ENCODE data around the gene CTXN3. TPM values are rescaled to one million over a fixed set of nuclear protein-coding genes. Genes with fewer than 3 reads are reported as not detected.

Gene CTXN3
- total RNA-seq, 1 donor from 2014 or later = not detected

DNA sequence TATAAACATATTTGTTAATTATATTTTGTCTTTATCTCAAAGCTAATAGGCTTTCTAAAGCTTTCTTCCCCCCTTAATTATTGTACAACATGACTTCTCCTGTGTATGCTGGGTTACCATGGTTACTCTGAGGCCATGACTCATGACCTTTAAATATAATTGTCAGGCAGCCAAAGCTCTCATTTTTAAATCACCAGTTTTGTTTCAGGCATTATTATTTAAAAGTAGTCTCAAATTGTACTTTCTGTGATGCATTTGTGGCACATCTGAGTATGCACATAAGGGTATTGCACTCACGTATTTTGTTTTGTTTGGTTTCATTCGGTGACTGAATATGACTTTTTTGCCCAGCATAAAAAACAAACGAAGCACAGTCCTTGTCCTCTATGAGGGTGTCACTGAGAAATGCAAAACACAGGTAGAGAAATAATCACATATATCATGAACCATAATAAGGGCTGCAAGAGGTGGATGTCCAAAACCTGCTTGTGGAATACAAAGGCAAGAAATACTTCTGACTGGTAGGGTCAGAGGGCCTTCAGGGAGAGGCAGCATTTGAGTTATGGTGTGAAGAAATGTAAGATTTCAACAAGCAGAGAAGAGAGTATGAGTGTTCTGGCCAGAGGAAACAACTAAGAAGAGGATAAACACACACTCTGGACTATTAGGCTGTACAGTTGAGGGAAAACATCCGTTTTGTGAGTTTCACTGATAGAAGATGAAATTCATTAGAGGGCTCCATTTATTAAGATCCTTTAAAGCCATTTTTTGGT, 56.4 kb downstream of the CTXN3 start:
- no peak for DNase-seq (ENCODE audit: low spot score, unreplicated experiment)
- Mint-ChIP-seq H3K4me3 (ENCODE audit: low read depth) (no peak overlapping the region), H3K27ac (no peak overlapping the region), H3K27me3 (peaks cover 2% of the 10 kb centered on the region), H3K4me1 (ENCODE audit: low read depth) (peaks cover 20% of the 10 kb centered on the region), H3K9me3 (ENCODE audit: low read depth) (peaks cover 3% of the 10 kb centered on the region), H3K36me3 (ENCODE audit: insufficient read depth) (no peaks in the 10 kb centered on the region)
- TF ChIP-seq, protein P1, sequence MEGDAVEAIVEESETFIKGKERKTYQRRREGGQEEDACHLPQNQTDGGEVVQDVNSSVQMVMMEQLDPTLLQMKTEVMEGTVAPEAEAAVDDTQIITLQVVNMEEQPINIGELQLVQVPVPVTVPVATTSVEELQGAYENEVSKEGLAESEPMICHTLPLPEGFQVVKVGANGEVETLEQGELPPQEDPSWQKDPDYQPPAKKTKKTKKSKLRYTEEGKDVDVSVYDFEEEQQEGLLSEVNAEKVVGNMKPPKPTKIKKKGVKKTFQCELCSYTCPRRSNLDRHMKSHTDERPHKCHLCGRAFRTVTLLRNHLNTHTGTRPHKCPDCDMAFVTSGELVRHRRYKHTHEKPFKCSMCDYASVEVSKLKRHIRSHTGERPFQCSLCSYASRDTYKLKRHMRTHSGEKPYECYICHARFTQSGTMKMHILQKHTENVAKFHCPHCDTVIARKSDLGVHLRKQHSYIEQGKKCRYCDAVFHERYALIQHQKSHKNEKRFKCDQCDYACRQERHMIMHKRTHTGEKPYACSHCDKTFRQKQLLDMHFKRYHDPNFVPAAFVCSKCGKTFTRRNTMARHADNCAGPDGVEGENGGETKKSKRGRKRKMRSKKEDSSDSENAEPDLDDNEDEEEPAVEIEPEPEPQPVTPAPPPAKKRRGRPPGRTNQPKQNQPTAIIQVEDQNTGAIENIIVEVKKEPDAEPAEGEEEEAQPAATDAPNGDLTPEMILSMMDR (IDR thresholded peaks at IDR 0.05; ENCODE audit: unreplicated experiment) = no peak

GRCh38 chr5:127706691-127707090, 57.8 kb downstream of the CTXN3 start:
- Mint-ChIP-seq H3K27ac (no peak overlapping the region), H3K4me3 (ENCODE audit: low read depth) (no peak overlapping the region), H3K36me3 (ENCODE audit: insufficient read depth) (no peaks in the 10 kb centered on the region), H3K27me3 (peaks cover 2% of the 10 kb centered on the region), H3K9me3 (ENCODE audit: low read depth) (no peaks in the 10 kb centered on the region), H3K4me1 (ENCODE audit: low read depth) (peaks cover 14% of the 10 kb centered on the region)
- no peak for DNase-seq (ENCODE audit: low spot score, unreplicated experiment)
- TF ChIP-seq, protein P1 (IDR thresholded peaks at IDR 0.05; ENCODE audit: unreplicated experiment) = no peak

- Mint-ChIP-seq H3K4me3 (ENCODE audit: low read depth) (no peak overlapping the region), H3K4me1 (ENCODE audit: low read depth) (peaks cover 15% of the 10 kb centered on the region), H3K27me3 (peaks cover 2% of the 10 kb centered on the region), H3K9me3 (ENCODE audit: low read depth) (peaks cover 2% of the 10 kb centered on the region), H3K27ac (no peak overlapping the region), H3K36me3 (ENCODE audit: insufficient read depth) (no peaks in the 10 kb centered on the region)
- no peak for DNase-seq (ENCODE audit: low spot score, unreplicated experiment)
- TF ChIP-seq, protein P1 (IDR thresholded peaks at IDR 0.05; ENCODE audit: unreplicated experiment) = no peak
These were observed 58.3 kb downstream of the CTXN3 start for GRCh38 chr5:127707209-127707608.

Other genes starting within 250 kb of the CTXN3 start
- 80.9 and 87.1 TPM in 2 replicates for gene PRRC1, start 131.4 kb upstream of the CTXN3 start, total RNA-seq
- gene CCDC192, start 54.3 kb downstream of the CTXN3 start, total RNA-seq = 0.60 TPM in 1 of 2 replicates, not detected in the other

Data from progenitor cell of endocrine pancreas (in vitro differentiated cells).